Right lobe of liver (tissue), 4 donors: ENCODE data around the gene SLC38A10.

Experiments used
- CTCF ChIP-seq, 4 donors: fragments of 200-600 bp in 3 of 4; fragments of 450-650 bp in 1 of 4; IDR thresholded peaks; one replicate each; pipeline versions ENCODE4 v1.5.1 to v1.8.0; 2016 to 2022; ENCODE audit warnings: antibody characterized with exemption in 4 of 4, mild to moderate bottlenecking in 2 of 4
- POLR2A ChIP-seq: fragments of 450-650 bp; IDR thresholded peaks from one replicate; pipeline ENCODE4 v1.6.1; 2017; ENCODE audit warnings: antibody characterized with exemption, mild to moderate bottlenecking
- donor health status: DM: no; HTN: no; CAD: no.
- donor health status: DM: no; HTN: no; CAD: no.
- donor health status: DM: no; HTN: yes; CAD: no.

- no peak for TF ChIP-seq CTCF (IDR thresholded peaks at IDR 0.05)
- TF ChIP-seq POLR2A = no peak
Observed at GRCh38 chr17:81206166-81206565, 88.9 kb downstream of the SLC38A10 start.
